HL-60 (cell line): Measurements from ENCODE around the gene MYO3A.

ENCODE experiments used
- POLR2AphosphoS5 ChIP-seq: IDR thresholded peaks from 2 replicates; pipeline ENCODE4 v1.6.1; 2012; ENCODE audit warnings: low read depth
- SPI1 ChIP-seq: IDR thresholded peaks from 2 replicates; pipeline ENCODE4 v1.6.1; 2012; ENCODE audit warnings: low read depth, mild to moderate bottlenecking, borderline replicate concordance
- TF ChIP-seq, protein P1 (sequence below): IDR thresholded peaks from one replicate; pipeline ENCODE4 v1.5.1; 2011; ENCODE audit warnings: low read length, control low read depth, inconsistent platforms; ENCODE audit not compliant: insufficient read depth
- TF ChIP-seq, protein P2 (sequence below): IDR thresholded peaks from 2 replicates; pipeline ENCODE4 v1.6.1; 2012; ENCODE audit warnings: low read depth; ENCODE audit not compliant: insufficient replicate concordance

DNA sequence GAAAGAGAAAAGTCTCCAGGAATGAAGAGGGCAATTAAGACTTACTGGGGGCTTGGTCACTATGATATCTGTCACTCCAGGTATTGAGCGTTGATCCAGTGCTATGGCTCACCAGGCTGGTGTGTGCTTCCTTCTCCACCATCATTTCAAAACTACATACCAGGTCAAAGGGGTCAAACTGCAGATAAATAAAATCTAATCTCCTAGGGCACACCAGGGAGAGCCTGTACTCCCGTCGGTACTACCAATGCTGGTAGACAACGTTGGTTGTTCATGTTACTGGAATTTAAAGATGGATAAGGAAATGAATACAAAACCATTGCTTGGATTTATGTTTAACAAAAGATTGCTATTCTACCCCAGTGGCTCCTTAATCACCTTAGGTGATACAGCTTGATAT lies 118.3 kb downstream of the MYO3A start:
- TF ChIP-seq POLR2AphosphoS5 = no peak
- TF ChIP-seq, protein P1, sequence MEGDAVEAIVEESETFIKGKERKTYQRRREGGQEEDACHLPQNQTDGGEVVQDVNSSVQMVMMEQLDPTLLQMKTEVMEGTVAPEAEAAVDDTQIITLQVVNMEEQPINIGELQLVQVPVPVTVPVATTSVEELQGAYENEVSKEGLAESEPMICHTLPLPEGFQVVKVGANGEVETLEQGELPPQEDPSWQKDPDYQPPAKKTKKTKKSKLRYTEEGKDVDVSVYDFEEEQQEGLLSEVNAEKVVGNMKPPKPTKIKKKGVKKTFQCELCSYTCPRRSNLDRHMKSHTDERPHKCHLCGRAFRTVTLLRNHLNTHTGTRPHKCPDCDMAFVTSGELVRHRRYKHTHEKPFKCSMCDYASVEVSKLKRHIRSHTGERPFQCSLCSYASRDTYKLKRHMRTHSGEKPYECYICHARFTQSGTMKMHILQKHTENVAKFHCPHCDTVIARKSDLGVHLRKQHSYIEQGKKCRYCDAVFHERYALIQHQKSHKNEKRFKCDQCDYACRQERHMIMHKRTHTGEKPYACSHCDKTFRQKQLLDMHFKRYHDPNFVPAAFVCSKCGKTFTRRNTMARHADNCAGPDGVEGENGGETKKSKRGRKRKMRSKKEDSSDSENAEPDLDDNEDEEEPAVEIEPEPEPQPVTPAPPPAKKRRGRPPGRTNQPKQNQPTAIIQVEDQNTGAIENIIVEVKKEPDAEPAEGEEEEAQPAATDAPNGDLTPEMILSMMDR = no peak
- TF ChIP-seq, protein P2, sequence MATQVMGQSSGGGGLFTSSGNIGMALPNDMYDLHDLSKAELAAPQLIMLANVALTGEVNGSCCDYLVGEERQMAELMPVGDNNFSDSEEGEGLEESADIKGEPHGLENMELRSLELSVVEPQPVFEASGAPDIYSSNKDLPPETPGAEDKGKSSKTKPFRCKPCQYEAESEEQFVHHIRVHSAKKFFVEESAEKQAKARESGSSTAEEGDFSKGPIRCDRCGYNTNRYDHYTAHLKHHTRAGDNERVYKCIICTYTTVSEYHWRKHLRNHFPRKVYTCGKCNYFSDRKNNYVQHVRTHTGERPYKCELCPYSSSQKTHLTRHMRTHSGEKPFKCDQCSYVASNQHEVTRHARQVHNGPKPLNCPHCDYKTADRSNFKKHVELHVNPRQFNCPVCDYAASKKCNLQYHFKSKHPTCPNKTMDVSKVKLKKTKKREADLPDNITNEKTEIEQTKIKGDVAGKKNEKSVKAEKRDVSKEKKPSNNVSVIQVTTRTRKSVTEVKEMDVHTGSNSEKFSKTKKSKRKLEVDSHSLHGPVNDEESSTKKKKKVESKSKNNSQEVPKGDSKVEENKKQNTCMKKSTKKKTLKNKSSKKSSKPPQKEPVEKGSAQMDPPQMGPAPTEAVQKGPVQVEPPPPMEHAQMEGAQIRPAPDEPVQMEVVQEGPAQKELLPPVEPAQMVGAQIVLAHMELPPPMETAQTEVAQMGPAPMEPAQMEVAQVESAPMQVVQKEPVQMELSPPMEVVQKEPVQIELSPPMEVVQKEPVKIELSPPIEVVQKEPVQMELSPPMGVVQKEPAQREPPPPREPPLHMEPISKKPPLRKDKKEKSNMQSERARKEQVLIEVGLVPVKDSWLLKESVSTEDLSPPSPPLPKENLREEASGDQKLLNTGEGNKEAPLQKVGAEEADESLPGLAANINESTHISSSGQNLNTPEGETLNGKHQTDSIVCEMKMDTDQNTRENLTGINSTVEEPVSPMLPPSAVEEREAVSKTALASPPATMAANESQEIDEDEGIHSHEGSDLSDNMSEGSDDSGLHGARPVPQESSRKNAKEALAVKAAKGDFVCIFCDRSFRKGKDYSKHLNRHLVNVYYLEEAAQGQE = no peak
- no peak for TF ChIP-seq SPI1
